Endothelial cell of umbilical vein (primary cell): ENCODE data around the gene MAST4. TPM values are rescaled to one million over a fixed set of nuclear protein-coding genes. Genes with fewer than 3 reads are reported as not detected.

Experiments
- BruUV-seq: library from RNA; stranded (reverse); fragments of 400-500 nt; replicated peaks from 2 replicates; lab custom pipeline; 2021; lab: Mats Ljungman, UMichigan
- CTCF ChIA-PET: fragments of 300-600, 350-600 bp; sonication (Branson Sonifier 250); formaldehyde crosslinking; loops from one replicate; lab custom pipeline; 2021; ENCODE audit warnings: antibody characterized with exemption, inconsistent platforms; lab: Charles Lee
- POLR2A ChIA-PET: fragments of 300-600, 350-600 bp; sonication (Branson Sonifier 250); formaldehyde crosslinking; loops from one replicate; lab custom pipeline; 2021; ENCODE audit warnings: antibody characterized with exemption, inconsistent platforms; lab: Charles Lee
- DNase-seq: peaks from one replicate; pipeline ENCODE4 v3.0.0-alpha.2; 2011; ENCODE audit warnings: low read depth, low spot score
- FAIRE-seq: peaks from 2 replicates; lab custom pipeline; 2011; peaks lifted over from hg19 to GRCh38; lab: Jason Lieb, UNC
- H2AFZ ChIP-seq: 2 replicates; pipeline ENCODE4 v1.6.0; 2012; ENCODE audit warnings: low read depth, low read length, control low read depth, inconsistent platforms
- H3K27ac ChIP-seq: 2 replicates; pipeline ENCODE4 v1.5.1; 2011; ENCODE audit warnings: low read depth, mild to moderate bottlenecking, control low read depth, low read length, moderate library complexity; ENCODE audit not compliant: insufficient read depth
- H3K27me3 ChIP-seq, 2 experiments: 2 replicates each; pipeline versions ENCODE4 v1.6.0 to v1.6.1; 2011; ENCODE audit warnings: low read length in 2 of 2, mixed read lengths in 1 of 2; ENCODE audit not compliant: control insufficient read depth in 2 of 2, insufficient read depth in 2 of 2
- H3K36me3 ChIP-seq, 2 experiments: 2 replicates in 1 of 2; 3 replicates in 1 of 2; pipeline ENCODE4 v1.5.1; 2011; ENCODE audit warnings: low read length in 2 of 2, mild to moderate bottlenecking in 1 of 2, moderate library complexity in 1 of 2; ENCODE audit not compliant: control insufficient read depth in 2 of 2, insufficient read depth in 2 of 2; ENCODE audit errors: extremely low read depth in 1 of 2
- H3K4me1 ChIP-seq: 3 replicates; pipeline ENCODE4 v1.5.1; 2011; ENCODE audit warnings: mild to moderate bottlenecking, low read length; ENCODE audit not compliant: control insufficient read depth, insufficient read depth; ENCODE audit errors: extremely low read depth
- H3K4me2 ChIP-seq: 2 replicates; pipeline ENCODE4 v1.6.1; 2011; ENCODE audit warnings: low read length, control low read depth, mixed read lengths; ENCODE audit not compliant: insufficient read depth
- H3K4me3 ChIP-seq, 3 experiments: fragments of 200-600 bp in 1 of 3; sonication (generic), shearing (Covaris generic) in 1 of 3; replicated peaks in 1 of 3; 2 replicates each; pipeline ENCODE4 v1.5.1; 2011 to 2016; ENCODE audit warnings: control low read depth in 3 of 3, low read length in 3 of 3, mild to moderate bottlenecking in 2 of 3, inconsistent platforms in 1 of 3, low read depth in 1 of 3, moderate library complexity in 1 of 3; ENCODE audit not compliant: insufficient read depth in 1 of 3
- H3K79me2 ChIP-seq: 2 replicates; pipeline ENCODE4 v1.6.0; 2012; ENCODE audit warnings: low read length, inconsistent platforms; ENCODE audit not compliant: control insufficient read depth, insufficient read depth
- H3K9ac ChIP-seq: replicated peaks from 2 replicates; pipeline ENCODE3; 2011; ENCODE audit warnings: low read length, control low read depth; ENCODE audit not compliant: insufficient read depth; ENCODE audit errors: extremely low read depth
- H3K9me1 ChIP-seq: replicated peaks from 3 replicates; pipeline ENCODE4 v1.6.0; 2011; ENCODE audit warnings: mild to moderate bottlenecking, low read length; ENCODE audit not compliant: control insufficient read depth, insufficient read depth; ENCODE audit errors: extremely low read depth
- H3K9me3 ChIP-seq: replicated peaks from 2 replicates; pipeline ENCODE4 v1.5.1; 2012; ENCODE audit warnings: low read length, inconsistent platforms; ENCODE audit not compliant: control insufficient read depth, insufficient read depth
- H4K20me1 ChIP-seq: replicated peaks from 2 replicates; pipeline ENCODE3; 2011; ENCODE audit warnings: mild to moderate bottlenecking, low read length; ENCODE audit not compliant: control insufficient read depth, insufficient read depth; ENCODE audit errors: extremely low read depth
- EZH2 ChIP-seq: IDR thresholded peaks from 2 replicates; pipeline ENCODE4 v1.6.1; 2012; ENCODE audit warnings: borderline replicate concordance, low read depth, mild to moderate bottlenecking, moderate library complexity, low read length, inconsistent platforms; ENCODE audit not compliant: severe bottlenecking
- FOS ChIP-seq: IDR thresholded peaks from 2 replicates; pipeline ENCODE4 v1.6.1; 2011; ENCODE audit warnings: mild to moderate bottlenecking, low read length, moderate library complexity, borderline replicate concordance; ENCODE audit not compliant: insufficient read depth
- GATA2 ChIP-seq: IDR thresholded peaks from 2 replicates; pipeline ENCODE4 v1.7.0; 2011; ENCODE audit warnings: low read depth, mild to moderate bottlenecking, moderate library complexity, mixed read lengths, low read length; ENCODE audit not compliant: insufficient read length, insufficient read depth
- JUN ChIP-seq: IDR thresholded peaks from 2 replicates; pipeline ENCODE4 v1.6.1; 2011; ENCODE audit warnings: borderline replicate concordance, low read depth; ENCODE audit not compliant: insufficient read length, insufficient read depth
- MYC ChIP-seq: IDR thresholded peaks from one replicate; pipeline ENCODE4 v1.6.1; 2011; ENCODE audit warnings: mild to moderate bottlenecking, low read depth, low read length
- POLR2A ChIP-seq: IDR thresholded peaks from 2 replicates; pipeline ENCODE4 v1.6.1; 2012; ENCODE audit warnings: low read depth, mild to moderate bottlenecking, control low read depth, low read length
- POLR2AphosphoS5 ChIP-seq: IDR thresholded peaks from 2 replicates; pipeline ENCODE4 v1.6.1; 2012; ENCODE audit warnings: low read depth, mild to moderate bottlenecking, control low read depth, low read length, moderate library complexity; ENCODE audit not compliant: insufficient read depth
- dilution Hi-C: fragments of 300-500 bp; cut with MboI; formaldehyde crosslinking; loops from one replicate; pipeline ENCODE4 v1.15.0; 2019; ENCODE audit warnings: low sequenced_read_pairs; ENCODE audit not compliant: extremely low pct_ligation_motif_present
- intact Hi-C: fragments of 100-400 bp; cut with micrococcal nuclease; formaldehyde crosslinking; loops from one replicate; pipeline ENCODE4 v1.10.0; 2022
- polyA plus RNA-seq, 4 experiments: library from polyadenylated mRNA; depleted of rRNA in 3 of 4; stranded (reverse) in 3 of 4; unstranded in 1 of 4; fragments of >200 nt; gene quantifications; 2 replicates each; pipeline versions ENCODE4 v1.2.1 to v1.2.3, GENCODE V29; 2011 to 2012; ENCODE audit warnings: missing spikeins in 1 of 4
- total RNA-seq: library from RNA; stranded (reverse); gene quantifications from 2 replicates; pipeline ENCODE4 v1.2.3, GENCODE V29; 2021
- TF ChIP-seq, protein P1 (sequence below), 2 donors: IDR thresholded peaks; 1 replicate in 1 of 2; 2 replicates in 1 of 2; pipeline ENCODE4 v1.5.1; 2011; ENCODE audit warnings: low read length in 2 of 2, mild to moderate bottlenecking in 2 of 2, moderate library complexity in 2 of 2, control low read depth in 1 of 2, inconsistent platforms in 1 of 2, low read depth in 1 of 2; ENCODE audit not compliant: insufficient read depth in 1 of 2; ENCODE audit errors: extremely low read depth in 1 of 2
- TF ChIP-seq, protein P2 (sequence below): IDR thresholded peaks from 2 replicates; pipeline ENCODE4 v1.6.1; 2011; ENCODE audit not compliant: insufficient read depth, insufficient read length

The MAST4 gene
- total and polyA plus RNA-seq, 2 donors (not counting 3 experiments of a cell fraction or from before 2014, with no cell fraction given) = 40.2 to 116 TPM

DNA sequence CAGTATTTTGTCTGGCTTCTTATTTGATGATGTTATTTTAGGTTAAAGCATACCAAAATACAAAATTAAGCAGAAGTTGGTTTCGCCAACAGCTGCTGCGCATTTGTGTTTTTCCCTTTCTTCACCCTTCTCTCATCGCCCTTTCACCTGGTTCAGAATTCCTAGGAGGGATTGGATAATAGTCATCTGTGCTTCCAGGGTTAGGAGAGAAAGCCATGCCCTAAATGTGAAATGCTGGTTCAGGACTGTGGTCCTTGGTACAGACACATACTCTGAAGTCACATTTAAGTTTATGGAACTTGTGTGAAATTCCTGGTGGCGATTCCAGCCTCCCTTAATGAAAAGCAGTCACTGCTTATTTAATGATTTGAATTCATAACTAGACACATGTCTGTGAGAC, 7.7 kb downstream of the MAST4 start:
- Histone ChIP-seq H3K4me2 (no peak overlapping the region), H3K4me3 (no peak overlapping the region), H3K9ac (no peak overlapping the region), H2AFZ (no peak overlapping the region), H4K20me1 (no peaks in the 10 kb centered on the region), H3K9me1 (no peaks in the 10 kb centered on the region), H3K79me2 (no peaks in the 10 kb centered on the region), H3K36me3 (no peaks in the 10 kb centered on the region), H3K9me3 (no peaks in the 10 kb centered on the region), H3K27ac (no peak overlapping the region), H3K4me1 (no peaks in the 10 kb centered on the region), H3K27me3 (peaks cover 18 to 38% of the 10 kb centered on the region in 2 experiments)
- dilution Hi-C loops (no loop called here), intact Hi-C loops (no loop called here)
- ChIA-PET CTCF (no interaction called here), POLR2A (no interaction called here)
- no peak for FAIRE-seq
- no TSS peak for BruUV-seq
- DNase-seq = no peak
- no peak for TF ChIP-seq MYC
- TF ChIP-seq JUN = no peak
- TF ChIP-seq POLR2AphosphoS5 = no peak
- TF ChIP-seq, protein P1, sequence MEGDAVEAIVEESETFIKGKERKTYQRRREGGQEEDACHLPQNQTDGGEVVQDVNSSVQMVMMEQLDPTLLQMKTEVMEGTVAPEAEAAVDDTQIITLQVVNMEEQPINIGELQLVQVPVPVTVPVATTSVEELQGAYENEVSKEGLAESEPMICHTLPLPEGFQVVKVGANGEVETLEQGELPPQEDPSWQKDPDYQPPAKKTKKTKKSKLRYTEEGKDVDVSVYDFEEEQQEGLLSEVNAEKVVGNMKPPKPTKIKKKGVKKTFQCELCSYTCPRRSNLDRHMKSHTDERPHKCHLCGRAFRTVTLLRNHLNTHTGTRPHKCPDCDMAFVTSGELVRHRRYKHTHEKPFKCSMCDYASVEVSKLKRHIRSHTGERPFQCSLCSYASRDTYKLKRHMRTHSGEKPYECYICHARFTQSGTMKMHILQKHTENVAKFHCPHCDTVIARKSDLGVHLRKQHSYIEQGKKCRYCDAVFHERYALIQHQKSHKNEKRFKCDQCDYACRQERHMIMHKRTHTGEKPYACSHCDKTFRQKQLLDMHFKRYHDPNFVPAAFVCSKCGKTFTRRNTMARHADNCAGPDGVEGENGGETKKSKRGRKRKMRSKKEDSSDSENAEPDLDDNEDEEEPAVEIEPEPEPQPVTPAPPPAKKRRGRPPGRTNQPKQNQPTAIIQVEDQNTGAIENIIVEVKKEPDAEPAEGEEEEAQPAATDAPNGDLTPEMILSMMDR (IDR thresholded peaks at IDR 0.05; ENCODE audit: extremely low read depth in 1 of 2, insufficient read depth in 1 of 2, low read depth in 1 of 2, low read length in 2 of 2) = no peak
- no peak for TF ChIP-seq POLR2A
- no peak for TF ChIP-seq FOS
- TF ChIP-seq, protein P2, sequence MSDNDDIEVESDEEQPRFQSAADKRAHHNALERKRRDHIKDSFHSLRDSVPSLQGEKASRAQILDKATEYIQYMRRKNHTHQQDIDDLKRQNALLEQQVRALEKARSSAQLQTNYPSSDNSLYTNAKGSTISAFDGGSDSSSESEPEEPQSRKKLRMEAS = no peak
- TF ChIP-seq EZH2 = no peak
- TF ChIP-seq GATA2 = no peak
